Mucosa of stomach (tissue), 1 donor: Measurements from ENCODE around the gene FBXO22.
"Not testable (repeated sequence)": the region's sequence is repeated elsewhere in the genome, so short reads cannot be mapped to it uniquely, and the experiment has no call there.

Experiments used
- H3K27me3 ChIP-seq: one replicate; pipeline ENCODE4 v1.7.0; 2013; ENCODE audit warnings: mild to moderate bottlenecking, low read length; ENCODE audit not compliant: control insufficient read depth, insufficient read depth
- H3K36me3 ChIP-seq: one replicate; pipeline ENCODE4 v1.7.0; 2013; ENCODE audit warnings: low read length; ENCODE audit not compliant: control insufficient read depth, insufficient read depth
- H3K4me1 ChIP-seq: one replicate; pipeline ENCODE4 v1.7.0; 2013; ENCODE audit warnings: mild to moderate bottlenecking, low read length; ENCODE audit not compliant: control insufficient read depth, insufficient read depth
- H3K4me3 ChIP-seq: one replicate; pipeline ENCODE4 v1.7.0; 2013; ENCODE audit warnings: low read length
- H3K9ac ChIP-seq: one replicate; pipeline ENCODE4 v1.7.0; 2013; ENCODE audit warnings: mild to moderate bottlenecking, low read length, moderate library complexity
- H3K9me3 ChIP-seq: one replicate; pipeline ENCODE4 v1.7.0; 2013; ENCODE audit warnings: mild to moderate bottlenecking, low read length, moderate library complexity; ENCODE audit not compliant: control insufficient read depth
- donor health status: Pancreatic carcinoma.

The FBXO22 gene

DNA sequence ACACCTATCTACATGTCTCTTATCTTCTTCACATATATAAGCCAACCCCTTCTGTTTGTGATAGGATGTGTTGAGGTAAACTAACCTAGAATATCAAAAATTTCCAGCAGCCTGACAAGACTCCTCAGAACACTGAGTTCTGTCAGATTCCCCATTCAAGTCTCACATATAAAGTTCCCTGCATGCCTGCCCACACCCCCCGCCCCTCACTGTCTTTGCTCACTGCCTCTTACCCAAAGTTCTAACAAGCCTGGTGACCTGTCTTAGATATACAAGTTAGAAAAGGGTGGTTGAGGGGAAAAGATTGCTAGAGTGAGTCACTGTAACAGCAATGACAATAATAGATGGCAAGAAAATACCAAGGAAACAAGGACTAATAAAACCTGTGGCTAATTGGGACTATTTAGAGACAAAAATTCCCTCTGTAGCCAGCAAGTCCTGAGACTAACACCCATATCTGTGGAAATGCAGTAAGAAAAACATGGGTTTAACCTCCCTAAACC lies 40.1 kb downstream of the FBXO22 start:
- H3K36me3 ChIP-seq, result no peaks in the 10 kb centered on the region

DNA sequence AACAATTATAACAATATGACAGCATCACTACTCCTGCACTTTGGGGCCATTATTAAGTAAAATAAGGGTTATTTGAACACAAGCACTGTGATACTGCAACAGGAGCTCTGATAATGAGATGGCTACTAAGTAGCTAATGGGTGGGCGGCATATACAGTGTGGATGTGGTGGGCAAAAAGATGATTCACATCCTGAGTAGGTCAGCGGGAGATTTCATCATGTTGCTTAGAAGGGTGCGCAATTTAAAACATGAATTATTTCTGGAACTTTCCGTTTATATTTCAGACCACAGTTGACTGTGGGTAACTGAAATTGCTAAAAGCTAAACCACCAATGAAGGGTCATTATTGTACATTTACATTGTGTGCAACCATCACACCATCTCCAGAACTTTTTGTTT lies 42.3 kb downstream of the FBXO22 start:
- Histone ChIP-seq H3K27me3 (no peaks in the 10 kb centered on the region), H3K4me1 (no peaks in the 10 kb centered on the region), H3K9ac (no peak overlapping the region), H3K9me3 (no peaks in the 10 kb centered on the region), H3K36me3 (no peaks in the 10 kb centered on the region), H3K4me3 (no peak overlapping the region)

More for the DNA sequence above, 40.1 kb downstream of the FBXO22 start:
- H3K9me3 ChIP-seq, result no peaks in the 10 kb centered on the region
- H3K4me1 ChIP-seq, result no peaks in the 10 kb centered on the region
- H3K4me3 ChIP-seq, result no peak overlapping the region
- H3K27me3 ChIP-seq, result no peaks in the 10 kb centered on the region
- no peak overlapping the region for H3K9ac ChIP-seq

DNA sequence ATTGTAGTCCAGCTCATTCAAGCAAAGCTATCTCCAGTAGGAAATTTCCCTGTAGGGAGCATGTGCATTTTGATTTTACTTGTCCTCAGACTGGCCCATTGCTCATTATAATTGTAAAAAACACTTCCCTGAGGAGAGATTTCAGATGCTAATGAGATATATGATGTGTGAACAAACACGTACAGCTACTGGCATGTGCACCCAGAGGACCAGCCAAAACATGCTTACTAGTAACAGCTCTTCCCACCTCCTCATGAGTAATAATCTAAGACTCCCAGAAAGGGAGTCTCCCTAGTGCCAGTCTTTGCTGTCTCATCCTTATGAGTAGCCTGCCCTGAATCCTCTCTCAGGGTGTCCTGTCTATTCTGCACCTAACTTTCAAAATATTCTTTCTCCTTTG lies 43.4 kb downstream of the FBXO22 start:
- no peaks in the 10 kb centered on the region for H3K9me3 ChIP-seq
- H3K36me3 ChIP-seq, result no peaks in the 10 kb centered on the region
- no peak overlapping the region for H3K4me3 ChIP-seq
- no peaks in the 10 kb centered on the region for H3K27me3 ChIP-seq
- H3K4me1 ChIP-seq, result no peaks in the 10 kb centered on the region
- no peak overlapping the region for H3K9ac ChIP-seq

DNA sequence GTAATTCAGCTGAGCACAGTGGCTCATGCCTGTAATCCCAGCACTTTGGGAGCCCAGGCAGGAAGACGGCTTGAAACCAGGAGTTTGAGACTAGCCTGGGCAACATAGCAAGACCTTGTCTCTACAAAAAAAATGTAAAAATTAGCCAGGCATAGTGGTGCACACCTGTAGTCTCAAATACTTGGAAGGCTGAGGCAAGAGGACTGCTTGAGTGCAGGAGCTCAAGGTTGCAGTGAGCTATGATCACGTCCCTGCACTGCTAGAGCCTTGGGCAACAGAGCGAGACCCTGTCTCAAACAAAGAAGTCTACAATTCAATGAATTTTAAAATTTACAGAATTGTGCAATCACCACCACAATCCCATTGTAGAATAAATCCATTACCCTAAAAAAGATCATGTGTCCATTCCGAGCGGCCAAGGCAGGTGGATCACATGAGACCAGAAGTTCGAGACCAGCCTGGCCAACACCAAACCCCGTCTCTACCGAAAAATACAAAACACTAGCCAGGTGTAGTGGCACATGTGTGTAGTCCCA lies 45.2 kb downstream of the FBXO22 start:
- H3K4me1 ChIP-seq, result no peaks in the 10 kb centered on the region
- no peaks in the 10 kb centered on the region for H3K36me3 ChIP-seq
- H3K9ac ChIP-seq, result no peak overlapping the region
- H3K27me3 ChIP-seq, result no peaks in the 10 kb centered on the region
- H3K9me3 ChIP-seq, result no peaks in the 10 kb centered on the region
- no peak overlapping the region for H3K4me3 ChIP-seq

DNA sequence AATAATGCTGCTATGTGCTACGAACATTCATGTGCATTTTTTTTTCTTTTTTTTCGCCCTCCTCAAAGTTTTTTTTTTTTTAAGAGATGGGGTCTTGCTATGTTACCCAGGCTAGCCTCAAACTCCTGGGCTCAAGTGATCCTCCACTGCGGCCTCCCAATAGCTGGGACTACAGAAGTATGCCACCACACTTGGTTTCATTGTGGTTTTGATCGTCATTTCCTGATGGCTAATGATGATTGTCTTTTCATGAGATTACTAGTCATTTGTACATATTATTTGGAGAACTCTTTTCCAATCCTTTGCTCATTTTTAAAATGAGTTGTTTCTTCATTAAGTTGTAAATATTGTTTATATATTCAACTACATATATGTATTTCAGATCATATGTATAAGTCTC lies 48.8 kb downstream of the FBXO22 start:
- no peak overlapping the region for H3K4me3 ChIP-seq
- H3K9ac ChIP-seq, result no peak overlapping the region
- no peaks in the 10 kb centered on the region for H3K36me3 ChIP-seq
- no peaks in the 10 kb centered on the region for H3K9me3 ChIP-seq
- no peaks in the 10 kb centered on the region for H3K27me3 ChIP-seq
- H3K4me1 ChIP-seq, result no peaks in the 10 kb centered on the region

DNA sequence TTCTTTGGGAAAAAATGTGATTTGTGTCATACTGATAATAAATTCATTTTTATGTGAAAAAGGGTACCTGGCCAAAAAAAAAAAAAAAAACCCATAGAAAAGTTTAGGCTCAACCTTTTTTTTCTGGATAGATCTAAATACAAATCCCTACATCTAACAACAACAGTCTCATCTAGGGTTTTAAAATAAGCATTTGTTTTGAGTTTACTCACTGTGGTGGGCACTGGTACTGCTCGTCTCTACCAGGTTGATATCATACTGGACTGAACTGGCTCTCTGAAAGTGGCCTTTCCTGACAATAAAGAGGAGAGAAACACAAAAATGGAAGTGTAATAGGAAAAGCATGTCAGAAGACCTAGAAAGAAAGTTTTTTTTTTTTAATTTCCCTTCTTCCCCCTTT lies 52.0 kb downstream of the FBXO22 start:
- no peaks in the 10 kb centered on the region for H3K27me3 ChIP-seq
- H3K9me3 ChIP-seq, result no peaks in the 10 kb centered on the region
- H3K4me1 ChIP-seq, result no peaks in the 10 kb centered on the region
- no peaks in the 10 kb centered on the region for H3K36me3 ChIP-seq
- H3K9ac ChIP-seq, result no peak overlapping the region
- no peak overlapping the region for H3K4me3 ChIP-seq

DNA sequence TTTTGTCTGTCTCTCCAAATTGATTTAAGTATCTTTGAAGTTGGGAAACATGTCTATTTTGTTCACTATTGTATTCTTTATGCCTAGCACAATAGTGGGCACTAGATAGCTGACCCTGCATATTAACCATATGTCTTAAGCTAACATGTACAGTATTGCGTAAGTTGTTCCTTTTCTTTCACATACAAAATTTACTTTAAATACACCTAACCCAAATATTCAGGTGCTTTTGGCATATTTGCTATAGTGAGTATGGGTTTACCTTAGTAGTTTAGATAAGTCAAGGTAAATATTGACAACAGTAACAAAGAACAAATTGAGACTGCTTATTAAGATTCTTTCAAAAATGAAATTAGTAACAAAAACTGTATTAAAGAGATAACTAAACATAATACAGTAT lies 57.7 kb downstream of the FBXO22 start:
- H3K9ac ChIP-seq, result no peak overlapping the region
- no peaks in the 10 kb centered on the region for H3K9me3 ChIP-seq
- no peaks in the 10 kb centered on the region for H3K27me3 ChIP-seq
- H3K4me3 ChIP-seq, result no peak overlapping the region
- H3K4me1 ChIP-seq, result peaks cover 13% of the 10 kb centered on the region
- no peaks in the 10 kb centered on the region for H3K36me3 ChIP-seq

DNA sequence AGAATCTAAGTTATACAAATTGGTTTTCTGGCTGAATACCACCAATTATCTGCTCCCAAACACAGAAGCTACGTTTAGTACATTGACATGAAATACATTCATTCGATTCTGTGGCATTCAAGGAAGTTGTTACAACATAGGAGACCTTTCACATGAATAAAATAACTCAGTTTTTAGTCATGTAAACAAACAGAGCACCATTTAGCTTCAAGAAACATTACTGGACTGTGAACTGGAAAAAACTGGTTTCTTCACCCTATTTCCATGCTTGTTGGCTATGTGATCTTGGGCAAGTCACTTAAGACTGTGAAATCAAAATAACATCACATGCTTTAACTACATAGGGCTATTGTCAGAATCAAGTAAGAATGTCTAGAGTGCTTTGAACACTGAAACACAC lies 62.4 kb downstream of the FBXO22 start:
- H3K27me3 ChIP-seq, result no peaks in the 10 kb centered on the region
- no peaks in the 10 kb centered on the region for H3K36me3 ChIP-seq

DNA sequence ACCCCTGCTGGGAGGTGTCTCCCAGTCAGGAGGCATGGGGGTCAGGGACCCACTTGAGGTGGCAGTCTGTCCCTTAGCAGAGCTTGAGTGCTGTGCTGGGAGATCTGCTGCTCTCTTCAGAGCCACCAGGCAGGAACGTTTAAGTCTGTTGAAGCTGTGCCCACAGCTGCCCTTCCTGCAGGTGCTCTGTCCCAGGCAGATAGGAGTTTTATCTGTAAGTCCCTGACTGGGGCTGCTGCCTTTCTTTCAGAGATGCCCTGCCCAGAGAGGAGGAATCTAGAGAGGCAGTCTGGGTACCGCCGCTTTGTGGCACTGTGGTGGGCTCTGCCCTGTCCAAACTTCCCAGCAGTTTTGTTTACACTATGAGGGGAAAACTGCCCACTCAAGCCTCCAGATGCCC lies 73.1 kb downstream of the FBXO22 start:
- not testable (repeated sequence) for H3K9me3 ChIP-seq, H3K4me1 ChIP-seq, H3K36me3 ChIP-seq, H3K27me3 ChIP-seq, H3K9ac ChIP-seq, H3K4me3 ChIP-seq

More for the DNA sequence above, 62.4 kb downstream of the FBXO22 start:
- Histone ChIP-seq H3K4me1 (peaks cover 13% of the 10 kb centered on the region), H3K4me3 (no peak overlapping the region), H3K9ac (no peak overlapping the region), H3K9me3 (no peaks in the 10 kb centered on the region)

DNA sequence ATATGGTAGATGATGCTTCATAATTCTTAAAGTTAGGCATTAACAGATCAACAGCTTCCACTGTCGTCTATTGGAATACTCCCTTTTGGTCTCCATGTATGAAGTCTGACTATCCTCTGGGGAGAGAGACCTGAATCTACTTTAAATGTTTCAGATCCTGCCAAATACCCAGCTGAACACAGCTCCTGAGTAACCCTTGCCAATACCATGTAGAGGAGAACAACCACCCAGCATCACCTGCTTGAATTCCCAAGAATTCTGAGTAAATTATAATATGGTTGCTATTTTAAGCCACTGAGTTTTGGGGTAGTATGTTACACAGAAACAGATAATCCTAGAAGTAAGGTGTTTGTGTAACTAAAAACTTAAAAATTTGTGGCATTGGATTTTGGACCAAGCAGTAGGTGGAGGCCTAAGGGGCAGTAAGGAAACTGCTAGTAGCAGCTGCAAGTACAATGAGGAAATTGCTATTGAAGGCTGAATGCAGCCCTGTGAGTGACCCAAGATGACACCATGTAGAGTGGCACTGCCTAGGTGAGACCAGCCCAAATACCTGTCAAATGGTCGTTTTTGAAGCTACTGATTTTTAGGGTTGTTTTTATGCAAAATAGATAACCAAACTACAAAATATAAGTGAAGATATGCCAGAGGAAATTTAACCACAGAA lies 77.6 kb downstream of the FBXO22 start:
- Histone ChIP-seq H3K36me3 (no peaks in the 10 kb centered on the region), H3K4me1 (no peaks in the 10 kb centered on the region), H3K9ac (no peak overlapping the region), H3K4me3 (no peak overlapping the region), H3K27me3 (no peaks in the 10 kb centered on the region), H3K9me3 (no peaks in the 10 kb centered on the region)

DNA sequence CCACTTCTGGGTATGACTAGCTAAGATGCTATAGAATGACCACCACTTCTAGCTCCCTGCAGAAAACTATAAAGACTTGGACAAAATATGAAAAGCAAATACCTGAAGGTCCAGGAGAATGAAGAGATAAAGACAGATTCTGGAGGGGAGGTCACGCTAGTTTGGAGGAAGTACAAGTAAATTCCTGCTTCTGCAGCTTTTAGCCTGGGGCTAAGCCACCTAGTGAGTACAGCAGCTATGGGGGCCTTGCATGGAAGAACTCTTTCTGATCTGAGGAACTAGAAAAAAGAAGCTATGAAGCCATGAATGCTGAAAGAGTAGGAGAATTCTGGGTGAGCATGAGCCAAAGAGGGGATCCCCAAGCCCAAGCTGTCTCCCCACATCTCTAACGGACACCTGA lies 78.8 kb downstream of the FBXO22 start:
- Histone ChIP-seq H3K9ac (no peak overlapping the region), H3K27me3 (no peaks in the 10 kb centered on the region), H3K36me3 (no peaks in the 10 kb centered on the region), H3K4me1 (no peaks in the 10 kb centered on the region), H3K4me3 (no peak overlapping the region), H3K9me3 (no peaks in the 10 kb centered on the region)

DNA sequence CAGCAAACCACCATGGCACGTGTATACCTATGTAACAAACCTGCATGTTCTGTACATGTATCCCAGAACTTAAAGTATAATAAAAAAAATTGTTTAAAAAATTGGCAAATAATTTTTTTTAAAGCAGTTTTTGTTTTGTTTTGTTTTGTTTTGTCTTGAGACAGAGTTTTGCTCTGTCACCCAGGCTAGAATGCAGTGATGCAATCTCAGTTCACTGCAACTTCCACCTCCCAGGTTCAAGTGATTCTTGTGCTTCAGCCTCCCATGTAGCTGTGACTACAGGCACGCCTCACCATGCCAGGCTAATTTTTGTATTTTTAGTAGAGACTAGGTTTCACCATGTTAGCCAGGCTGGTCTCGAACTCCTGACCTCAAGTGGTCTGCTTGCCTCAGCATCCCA lies 81.0 kb downstream of the FBXO22 start:
- H3K9ac ChIP-seq, H3K4me3 ChIP-seq, H3K27me3 ChIP-seq, H3K9me3 ChIP-seq, H3K36me3 ChIP-seq, H3K4me1 ChIP-seq: not testable (repeated sequence)

DNA sequence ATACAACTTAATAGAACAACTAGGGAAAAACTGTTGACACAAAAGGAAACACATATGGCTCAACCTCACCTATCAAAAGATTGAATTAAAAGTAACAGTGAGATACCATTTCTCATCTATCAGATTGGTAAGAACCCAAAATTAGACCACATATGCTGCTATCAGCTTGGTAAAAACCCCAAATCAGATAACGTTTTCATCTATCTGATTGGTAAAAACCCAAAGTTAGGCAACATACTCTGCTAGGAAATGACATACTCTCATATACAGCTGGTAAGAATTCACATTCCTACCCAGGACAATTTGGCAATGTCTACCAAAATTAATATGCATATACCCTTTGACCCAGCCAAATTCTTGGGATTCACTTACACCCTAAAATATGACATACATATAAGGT lies 82.3 kb downstream of the FBXO22 start:
- H3K9me3 ChIP-seq, result no peaks in the 10 kb centered on the region
- no peak overlapping the region for H3K9ac ChIP-seq
- no peaks in the 10 kb centered on the region for H3K27me3 ChIP-seq
- no peaks in the 10 kb centered on the region for H3K36me3 ChIP-seq
- H3K4me3 ChIP-seq, result no peak overlapping the region
- no peaks in the 10 kb centered on the region for H3K4me1 ChIP-seq
